Measurements from ENCODE around the gene TMEM117.
"Not testable (repeated sequence)": the region's sequence is repeated elsewhere in the genome, so short reads cannot be mapped to it uniquely, and the experiment has no call there.

The TMEM117 gene

GRCh38 chr12:44031472-44032185 is 195.7 kb downstream of the TMEM117 start:
- no peak for DNase-seq

GRCh38 chr12:44034906-44035305 is 199.0 kb downstream of the TMEM117 start:
- no peak for DNase-seq

GRCh38 chr12:44036875-44037443 is 201.1 kb downstream of the TMEM117 start:
- no peak for DNase-seq

GRCh38 chr12:44038411-44038810 is 202.5 kb downstream of the TMEM117 start:
- DNase-seq: no peak

GRCh38 chr12:44044491-44044890 is 208.6 kb downstream of the TMEM117 start:
- not testable (repeated sequence) for DNase-seq

- no peak for DNase-seq
Measured at GRCh38 chr12:44046732-44047417, 211.0 kb downstream of the TMEM117 start.

GRCh38 chr12:44052554-44052953 is 216.7 kb downstream of the TMEM117 start:
- no peak for DNase-seq

GRCh38 chr12:44053549-44054127 is 217.8 kb downstream of the TMEM117 start:
- no peak for DNase-seq

GRCh38 chr12:44054281-44054680 is 218.4 kb downstream of the TMEM117 start:
- DNase-seq: no peak

GRCh38 chr12:44058366-44058765 is 222.5 kb downstream of the TMEM117 start:
- no peak for DNase-seq

- no peak for DNase-seq
Measured at GRCh38 chr12:44059476-44059875, 223.6 kb downstream of the TMEM117 start.

- no peak for DNase-seq
Measured at GRCh38 chr12:44063671-44064070, 227.8 kb downstream of the TMEM117 start.

- no peak for DNase-seq
Measured at GRCh38 chr12:44076871-44077270, 241.0 kb downstream of the TMEM117 start.

- no peak for DNase-seq
Measured at GRCh38 chr12:44077294-44077693, 241.4 kb downstream of the TMEM117 start.

- no peak for DNase-seq
Measured at GRCh38 chr12:44078273-44078672, 242.4 kb downstream of the TMEM117 start.

- no peak for DNase-seq
Measured at GRCh38 chr12:44088647-44089046, 252.8 kb downstream of the TMEM117 start.

GRCh38 chr12:44091948-44092606 is 256.2 kb downstream of the TMEM117 start:
- DNase-seq: no peak

- no peak for DNase-seq
Measured at GRCh38 chr12:44098786-44099185, 262.9 kb downstream of the TMEM117 start.

- no peak for DNase-seq
Measured at GRCh38 chr12:44099486-44099885, 263.6 kb downstream of the TMEM117 start.

- no peak for DNase-seq
Measured at GRCh38 chr12:44100264-44100663, 264.4 kb downstream of the TMEM117 start.

GRCh38 chr12:44101475-44101874 is 265.6 kb downstream of the TMEM117 start:
- no peak for DNase-seq

GRCh38 chr12:44114906-44115305 is 279.0 kb downstream of the TMEM117 start:
- no peak for DNase-seq

- no peak for DNase-seq
Measured at GRCh38 chr12:44117337-44117736, 281.5 kb downstream of the TMEM117 start.
